Smooth muscle cell (in vitro differentiated cells): ENCODE results near the gene WDR70. TPM values are rescaled to one million over a fixed set of nuclear protein-coding genes. Genes with fewer than 3 reads are reported as not detected.

Experiments
- DNase-seq: peaks from one replicate; lab custom pipeline; 2025; ENCODE audit not compliant: unreplicated experiment; lab: John Stamatoyannopoulos, UW
- H2AFZ ChIP-seq: fragments of 200-600 bp; sonication (generic); 2 replicates; pipeline ENCODE4 v1.6.0; 2016; ENCODE audit warnings: antibody characterized with exemption, low read depth, mild to moderate bottlenecking
- H3F3A ChIP-seq: fragments of 200-600 bp; sonication (generic); 2 replicates; pipeline ENCODE4 v1.6.0; 2017; ENCODE audit warnings: antibody characterized with exemption, low read depth
- H3K27ac ChIP-seq: fragments of 200-600 bp; sonication (generic); 2 replicates; pipeline ENCODE4 v1.5.1; 2016; ENCODE audit warnings: low read depth, mild to moderate bottlenecking
- H3K27me3 ChIP-seq: fragments of 200-600 bp; sonication (generic); 2 replicates; pipeline ENCODE4 v1.6.1; 2016; ENCODE audit warnings: low read depth, mild to moderate bottlenecking
- H3K36me3 ChIP-seq: fragments of 200-600 bp; sonication (generic); 2 replicates; pipeline ENCODE4 v1.5.1; 2016; ENCODE audit warnings: low read depth
- H3K4me1 ChIP-seq: fragments of 200-600 bp; sonication (generic); 2 replicates; pipeline ENCODE4 v1.5.1; 2016; ENCODE audit warnings: low read depth
- H3K4me2 ChIP-seq: fragments of 200-600 bp; sonication (generic); 2 replicates; pipeline ENCODE4 v1.6.0; 2016; ENCODE audit warnings: mild to moderate bottlenecking
- H3K4me3 ChIP-seq: fragments of 200-600 bp; sonication (generic); 2 replicates; pipeline ENCODE4 v1.5.1; 2016; ENCODE audit warnings: mild to moderate bottlenecking
- H3K79me2 ChIP-seq: fragments of 200-600 bp; sonication (generic); 2 replicates; pipeline ENCODE4 v1.6.0; 2016; ENCODE audit warnings: low read depth, mild to moderate bottlenecking
- H3K9ac ChIP-seq: fragments of 200-600 bp; sonication (generic); 2 replicates; pipeline ENCODE4 v1.6.0; 2016; ENCODE audit warnings: low read depth
- H3K9me3 ChIP-seq: fragments of 200-600 bp; sonication (generic); replicated peaks from 2 replicates; pipeline ENCODE4 v1.5.1; 2016; ENCODE audit warnings: low read depth
- H4K20me1 ChIP-seq: fragments of 200-600 bp; sonication (generic); 2 replicates; pipeline ENCODE4 v1.6.0; 2016; ENCODE audit warnings: low read depth
- WGBS: methylation state at CpG from one replicate; pipeline ENCODE4 v1.1.7; 2016; ENCODE audit warnings: low lambda C conversion rate; 5-methylcytosine and 5-hydroxymethylcytosine counted together
- polyA plus RNA-seq: library from polyadenylated mRNA; unstranded; fragments of >200 nt; fragmentation: Nextera tagmentation; extraction: Ambion mirVana; gene quantifications from 2 replicates; pipeline ENCODE4 v1.2.1, GENCODE V29; 2016
- total RNA-seq: library from RNA; depleted of rRNA; stranded (reverse); fragments of >200 nt; gene quantifications from 2 replicates; pipeline ENCODE4 v1.2.3, GENCODE V29; 2014
- TF ChIP-seq, protein P1 (sequence below): fragments of 200-600 bp; sonication (generic); IDR thresholded peaks from 2 replicates; pipeline ENCODE4 v1.5.1; 2017; ENCODE audit warnings: borderline replicate concordance, mild to moderate bottlenecking, antibody characterized with exemption; ENCODE audit not compliant: insufficient read depth, poor library complexity, severe bottlenecking

WDR70 gene
- total and polyA plus RNA-seq, 2 experiments from 2014 or later, result 17.8 to 28.7 TPM

- Histone ChIP-seq H3F3A (peaks cover 7% of the 10 kb centered on the region), H2AFZ (no peak overlapping the region), H3K4me2 (peak overlapping the region; percentile 57), H3K4me3 (no peak overlapping the region), H3K9ac (peak overlapping the region; percentile 9), H4K20me1 (no peaks in the 10 kb centered on the region), H3K79me2 (no peaks in the 10 kb centered on the region), H3K36me3 (no peaks in the 10 kb centered on the region), H3K27me3 (no peaks in the 10 kb centered on the region), H3K4me1 (peaks cover 19% of the 10 kb centered on the region), H3K9me3 (no peaks in the 10 kb centered on the region), H3K27ac (peak overlapping the region; percentile 74)
- TF ChIP-seq, protein P1, sequence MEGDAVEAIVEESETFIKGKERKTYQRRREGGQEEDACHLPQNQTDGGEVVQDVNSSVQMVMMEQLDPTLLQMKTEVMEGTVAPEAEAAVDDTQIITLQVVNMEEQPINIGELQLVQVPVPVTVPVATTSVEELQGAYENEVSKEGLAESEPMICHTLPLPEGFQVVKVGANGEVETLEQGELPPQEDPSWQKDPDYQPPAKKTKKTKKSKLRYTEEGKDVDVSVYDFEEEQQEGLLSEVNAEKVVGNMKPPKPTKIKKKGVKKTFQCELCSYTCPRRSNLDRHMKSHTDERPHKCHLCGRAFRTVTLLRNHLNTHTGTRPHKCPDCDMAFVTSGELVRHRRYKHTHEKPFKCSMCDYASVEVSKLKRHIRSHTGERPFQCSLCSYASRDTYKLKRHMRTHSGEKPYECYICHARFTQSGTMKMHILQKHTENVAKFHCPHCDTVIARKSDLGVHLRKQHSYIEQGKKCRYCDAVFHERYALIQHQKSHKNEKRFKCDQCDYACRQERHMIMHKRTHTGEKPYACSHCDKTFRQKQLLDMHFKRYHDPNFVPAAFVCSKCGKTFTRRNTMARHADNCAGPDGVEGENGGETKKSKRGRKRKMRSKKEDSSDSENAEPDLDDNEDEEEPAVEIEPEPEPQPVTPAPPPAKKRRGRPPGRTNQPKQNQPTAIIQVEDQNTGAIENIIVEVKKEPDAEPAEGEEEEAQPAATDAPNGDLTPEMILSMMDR, result no peak
- DNase-seq, result no peak
- 97% methylated on average over 4 of the region's 4 CpGs for WGBS
Measured at GRCh38 chr5:37737326-37738056, 358.4 kb downstream of the WDR70 start.

DNA sequence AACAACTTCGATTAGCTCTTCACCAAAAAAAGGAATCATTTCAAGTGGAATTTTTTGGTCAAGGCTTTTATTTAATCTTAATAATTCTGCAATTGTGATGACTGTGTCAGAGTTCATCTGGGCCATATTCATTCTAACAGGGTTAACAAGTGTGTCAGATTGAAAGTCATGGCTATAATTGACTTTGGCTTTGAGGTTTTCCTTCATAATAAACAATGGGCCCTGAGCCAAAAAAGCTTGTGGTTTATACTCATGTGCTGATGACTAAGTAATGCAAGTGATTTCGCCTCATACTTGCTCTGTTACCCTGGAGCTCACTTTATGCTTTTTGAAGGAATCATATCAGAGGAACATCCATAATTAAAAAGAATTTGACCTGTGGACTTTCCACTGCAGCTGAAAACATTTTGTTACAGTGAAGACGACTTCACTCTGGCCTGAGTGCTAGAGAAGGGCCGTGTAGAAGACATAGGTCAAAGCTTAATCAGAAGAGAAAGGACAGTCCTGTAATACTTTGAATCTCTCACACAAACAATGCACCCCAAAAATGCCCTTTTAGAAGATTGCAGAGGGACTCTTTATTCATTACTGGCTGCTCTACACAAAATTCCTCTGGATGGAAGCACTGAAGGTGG lies 359.1 kb downstream of the WDR70 start:
- Histone ChIP-seq H3F3A (peaks cover 7% of the 10 kb centered on the region), H4K20me1 (no peaks in the 10 kb centered on the region), H3K9ac (peak overlapping the region; percentile 42), H3K4me2 (peak overlapping the region; percentile 57), H3K36me3 (no peaks in the 10 kb centered on the region), H3K4me1 (peaks cover 19% of the 10 kb centered on the region), H3K79me2 (no peaks in the 10 kb centered on the region), H3K27ac (peak overlapping the region; percentile 74), H3K9me3 (no peaks in the 10 kb centered on the region), H3K4me3 (no peak overlapping the region), H2AFZ (no peak overlapping the region), H3K27me3 (no peaks in the 10 kb centered on the region)
- no peak for DNase-seq
- TF ChIP-seq, protein P1, result no peak
- 52% methylated on average over 4 of the region's 4 CpGs for WGBS

DNA sequence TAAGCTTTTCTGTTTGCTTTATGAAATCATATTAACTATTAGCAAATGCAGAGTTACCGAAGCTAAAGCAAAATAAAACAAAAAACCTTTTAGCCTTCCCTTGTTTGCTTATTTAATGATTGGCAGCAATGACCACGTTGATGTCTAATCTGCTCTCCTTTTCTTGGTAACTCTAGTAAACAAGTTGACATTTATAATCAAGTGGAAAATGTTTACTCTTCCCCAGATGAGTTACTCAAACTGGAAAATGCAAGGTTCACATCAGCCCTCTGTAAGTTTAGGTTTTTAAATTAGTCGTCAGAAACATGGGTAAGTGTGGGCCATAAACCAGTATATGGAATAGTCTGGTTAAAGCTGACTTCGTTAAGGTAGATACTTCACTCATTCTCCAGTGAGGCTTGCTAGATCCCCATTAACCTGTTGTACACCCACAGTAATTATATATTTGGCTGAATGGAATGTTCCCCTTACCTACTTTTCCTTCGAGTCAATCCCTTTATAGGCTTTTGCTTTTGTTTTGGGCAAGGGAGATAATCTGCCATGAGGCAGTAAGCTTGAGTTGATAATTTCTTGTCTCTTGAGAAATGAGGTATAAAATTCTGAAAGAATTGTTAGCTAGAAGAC lies 359.9 kb downstream of the WDR70 start:
- peaks cover 7% of the 10 kb centered on the region for H3F3A ChIP-seq
- no peaks in the 10 kb centered on the region for H4K20me1 ChIP-seq
- no peaks in the 10 kb centered on the region for H3K36me3 ChIP-seq
- no peak overlapping the region for H3K4me3 ChIP-seq
- H3K79me2 ChIP-seq, result no peaks in the 10 kb centered on the region
- no peak overlapping the region for H2AFZ ChIP-seq
- TF ChIP-seq, protein P1, result no peak
- no peak for DNase-seq
- H3K4me1 ChIP-seq, result peaks cover 19% of the 10 kb centered on the region
- H3K27me3 ChIP-seq, result no peaks in the 10 kb centered on the region
- peak overlapping the region; percentile 42 for H3K9ac ChIP-seq
- peak overlapping the region; percentile 74 for H3K27ac ChIP-seq
- peak overlapping the region; percentile 57 for H3K4me2 ChIP-seq
- H3K9me3 ChIP-seq, result no peaks in the 10 kb centered on the region
- 87% methylated on average over 5 of the region's 5 CpGs for WGBS
